CD4-positive, alpha-beta T cell treated with Interleukin-12 subunit alpha and Interleukin-12 subunit beta, for 1 hour (primary cell): Measurements from ENCODE around the gene TPTE.
"Not testable (repeated sequence)": the region's sequence is repeated elsewhere in the genome, so short reads cannot be mapped to it uniquely, and the experiment has no call there.

Experiments
- DNase-seq: peaks from one replicate; pipeline ENCODE4 v3.0.0-alpha.2; 2020

TPTE gene

GRCh38 chr21:10617133-10617752, 95.9 kb downstream of the TPTE start:
- DNase-seq, result not testable (repeated sequence)

GRCh38 chr21:10627316-10627863, 106.0 kb downstream of the TPTE start:
- DNase-seq, result no peak

GRCh38 chr21:10629239-10629638, 107.9 kb downstream of the TPTE start:
- DNase-seq, result not testable (repeated sequence)

- DNase-seq, result not testable (repeated sequence)
Observed at GRCh38 chr21:10630829-10631228, 109.4 kb downstream of the TPTE start.

- DNase-seq, result not testable (repeated sequence)
Observed at GRCh38 chr21:10631316-10631715, 109.9 kb downstream of the TPTE start.

GRCh38 chr21:10638144-10638543, 116.8 kb downstream of the TPTE start:
- DNase-seq, result not testable (repeated sequence)

GRCh38 chr21:10639123-10639522, 117.7 kb downstream of the TPTE start:
- no peak for DNase-seq

GRCh38 chr21:10639746-10640145, 118.4 kb downstream of the TPTE start:
- DNase-seq, result not testable (repeated sequence)

GRCh38 chr21:10640446-10640845, 119.1 kb downstream of the TPTE start:
- no peak for DNase-seq

- DNase-seq, result no peak
Observed at GRCh38 chr21:10641107-10641506, 119.7 kb downstream of the TPTE start.

GRCh38 chr21:10645667-10646066, 124.3 kb downstream of the TPTE start:
- not testable (repeated sequence) for DNase-seq

GRCh38 chr21:10649350-10650149, 128.2 kb downstream of the TPTE start:
- not testable (repeated sequence) for DNase-seq

- DNase-seq, result not testable (repeated sequence)
Observed at GRCh38 chr21:10650297-10650696, 128.9 kb downstream of the TPTE start.
